SU-DHL-6 (cell line): ENCODE measurements around the gene TGIF1.
"Not testable (repeated sequence)": the region's sequence is repeated elsewhere in the genome, so short reads cannot be mapped to it uniquely, and the experiment has no call there.

Source experiments
- CTCF ChIP-seq: fragments of 200-600 bp; sonication (generic); IDR thresholded peaks from one replicate; pipeline ENCODE4 v1.5.1; 2017; ENCODE audit warnings: antibody characterized with exemption, mild to moderate bottlenecking, low read length, moderate library complexity; ENCODE audit not compliant: insufficient read depth, poor library complexity, severe bottlenecking
- EZH2phosphoT487 ChIP-seq: fragments of 200-600 bp; sonication (generic), shearing (Covaris generic); conservative IDR thresholded peaks from 2 replicates; pipeline ENCODE4 v1.6.1; 2018; ENCODE audit warnings: mild to moderate bottlenecking, antibody characterized with exemption, low read length, moderate library complexity, mixed read lengths

GRCh38 chr18:3412528-3412927, 37.4 kb upstream of the TGIF1 start:
- not testable (repeated sequence) for TF ChIP-seq CTCF, EZH2phosphoT487
